Right renal pelvis (tissue), 4 donors: ENCODE measurements around the gene NUCKS1. TPM values are rescaled to one million over a fixed set of nuclear protein-coding genes. Genes with fewer than 3 reads are reported as not detected.

Source experiments
- DNase-seq, 4 donors: peaks; one replicate each; pipeline ENCODE4 v3.0.0-alpha.2; 2013; ENCODE audit warnings: low read depth in 4 of 4, low spot score in 3 of 4, missing footprints in 1 of 4
- polyA plus RNA-seq, 4 donors: library from polyadenylated mRNA; unstranded; fragments of 120-200 nt; gene quantifications; one replicate each; pipeline ENCODE4 v1.2.1, GENCODE V29; 2013; ENCODE audit not compliant: insufficient read length in 4 of 4

Gene NUCKS1
- polyA plus RNA-seq, 4 donors = 327 to 402 (median 367) TPM

GRCh38 chr1:205772607-205773032 lies 22.6 kb upstream of the NUCKS1 start:
- DNase-seq = no peak

GRCh38 chr1:205770618-205771017 lies 20.6 kb upstream of the NUCKS1 start:
- no peak for DNase-seq

GRCh38 chr1:205769641-205770365 lies 19.8 kb upstream of the NUCKS1 start:
- no peak for DNase-seq

- DNase-seq = no peak
These were observed 17.3 kb upstream of the NUCKS1 start for GRCh38 chr1:205767248-205767647.

GRCh38 chr1:205766570-205766969 lies 16.6 kb upstream of the NUCKS1 start:
- DNase-seq = no peak

- DNase-seq = no peak
These were observed 16.1 kb upstream of the NUCKS1 start for GRCh38 chr1:205766038-205766437.

- DNase-seq = no peak
These were observed 14.6 kb upstream of the NUCKS1 start for GRCh38 chr1:205764578-205764977.

- DNase-seq = no peak
These were observed 14.0 kb upstream of the NUCKS1 start for GRCh38 chr1:205763980-205764379.

- no peak for DNase-seq
These were observed 10.6 kb upstream of the NUCKS1 start for GRCh38 chr1:205760606-205761005.

- no peak for DNase-seq
These were observed 6.6 kb upstream of the NUCKS1 start for GRCh38 chr1:205756552-205756951.

- no peak for DNase-seq
These were observed 4.9 kb upstream of the NUCKS1 start for GRCh38 chr1:205754857-205755256.

- no peak for DNase-seq
These were observed 1.2 kb upstream of the NUCKS1 start for GRCh38 chr1:205751036-205751651.

- DNase-seq = peak; percentile 82 to 89 (median 87)
These were observed 496 bp downstream of the NUCKS1 start for GRCh38 chr1:205749234-205750137.

- DNase-seq = peak; percentile 27 to 80 (median 56)
These were observed 1.4 kb downstream of the NUCKS1 start for GRCh38 chr1:205748403-205749233.

- no peak for DNase-seq
These were observed 3.1 kb downstream of the NUCKS1 start for GRCh38 chr1:205746757-205747412.

GRCh38 chr1:205744403-205744802 lies 5.6 kb downstream of the NUCKS1 start:
- no peak for DNase-seq

GRCh38 chr1:205743977-205744376 lies 6.0 kb downstream of the NUCKS1 start:
- DNase-seq = no peak

GRCh38 chr1:205741681-205742080 lies 8.3 kb downstream of the NUCKS1 start:
- DNase-seq = no peak

GRCh38 chr1:205739348-205740160 lies 10.4 kb downstream of the NUCKS1 start:
- DNase-seq = no peak
